Colonic mucosa (tissue), 4 donors: ENCODE measurements around the gene NDUFS7. TPM values are rescaled to one million over a fixed set of nuclear protein-coding genes. Genes with fewer than 3 reads are reported as not detected.

ENCODE experiments used
- DNase-seq: peaks from one replicate; pipeline ENCODE4 v3.0.0-alpha.2; 2020
- H3K27ac ChIP-seq: fragments of 200-600 bp; one replicate; pipeline ENCODE4 v1.8.0; 2021
- H3K27me3 ChIP-seq: fragments of 200-600 bp; one replicate; pipeline ENCODE4 v1.8.0; 2021
- H3K36me3 ChIP-seq: fragments of 200-600 bp; one replicate; pipeline ENCODE4 v1.8.0; 2021
- H3K4me1 ChIP-seq: fragments of 200-600 bp; one replicate; pipeline ENCODE4 v1.8.0; 2021; ENCODE audit warnings: mild to moderate bottlenecking
- H3K4me3 ChIP-seq: fragments of 200-600 bp; one replicate; pipeline ENCODE4 v1.8.0; 2021
- H3K9ac ChIP-seq, 2 donors: one replicate each; pipeline ENCODE4 v1.7.0; 2013; ENCODE audit warnings: control low read depth in 2 of 2, low read depth in 2 of 2, low read length in 2 of 2
- H3K9me3 ChIP-seq: fragments of 200-600 bp; one replicate; pipeline ENCODE4 v1.8.0; 2021
- intact Hi-C: fragments of 100-400 bp; cut with DNase I; formaldehyde crosslinking; loops from one replicate; pipeline ENCODE4 v1.14.1; 2022
- total RNA-seq, 2 donors: library from RNA; stranded (reverse); fragmentation: NEBNext Ultra II Directional in 1 of 2; extraction: Animal tissue kit (Norgen Biotek cat#: 25700) in 1 of 2; gene quantifications; one replicate each; pipeline ENCODE4 v1.2.1, GENCODE V29; 2021
- TF ChIP-seq, protein P1 (sequence below): fragments of 200-600 bp; IDR thresholded peaks from one replicate; pipeline ENCODE4 v1.8.0; 2022; ENCODE audit warnings: antibody characterized with exemption, mild to moderate bottlenecking
- donor health status: healthy.
- donor health status: DM: no; HTN: no; CAD: no.
- donor health status: DM: no; HTN: no; CAD: no.

Gene NDUFS7
- total RNA-seq, 2 donors from 2014 or later, result 192 to 244 TPM

DNA sequence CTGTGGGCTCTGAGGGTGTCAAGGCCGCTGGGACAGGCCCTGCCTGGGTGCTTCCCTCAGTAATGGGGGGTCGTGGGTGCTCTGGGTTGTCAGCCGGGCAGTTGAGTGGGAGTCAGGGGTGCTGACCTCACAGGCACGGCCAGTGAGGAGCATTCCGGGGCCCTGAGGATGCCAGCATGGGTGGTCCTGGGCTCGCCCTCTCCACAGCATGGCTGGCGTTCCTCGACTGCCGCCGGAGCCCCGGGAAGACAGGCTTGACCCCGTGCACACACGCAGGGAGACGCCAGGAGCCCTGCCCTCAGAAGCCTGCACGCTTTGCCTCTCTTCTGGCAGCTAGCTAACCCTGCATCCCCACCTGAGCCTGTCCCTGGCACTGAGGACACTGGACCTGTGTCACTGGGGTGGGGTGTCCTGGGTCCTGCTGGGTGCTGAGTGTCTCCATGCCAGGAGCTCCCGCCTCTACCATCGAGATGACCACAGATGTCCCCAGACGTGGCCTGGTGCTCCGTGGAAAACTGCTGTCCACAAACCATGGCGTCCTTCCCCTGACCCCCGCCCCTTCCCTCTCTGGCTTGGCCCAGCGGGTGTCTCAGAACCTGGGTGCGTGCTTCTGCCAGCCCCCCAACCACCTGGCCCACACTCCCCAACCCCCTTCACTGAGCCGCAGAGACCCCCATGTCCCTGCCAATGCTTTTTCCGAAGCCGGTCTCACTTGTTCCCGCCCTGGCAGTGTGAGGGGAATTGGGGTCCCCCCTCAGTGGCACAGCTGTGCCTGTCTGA lies 4.4 kb upstream of the NDUFS7 start:
- TF ChIP-seq, protein P1, sequence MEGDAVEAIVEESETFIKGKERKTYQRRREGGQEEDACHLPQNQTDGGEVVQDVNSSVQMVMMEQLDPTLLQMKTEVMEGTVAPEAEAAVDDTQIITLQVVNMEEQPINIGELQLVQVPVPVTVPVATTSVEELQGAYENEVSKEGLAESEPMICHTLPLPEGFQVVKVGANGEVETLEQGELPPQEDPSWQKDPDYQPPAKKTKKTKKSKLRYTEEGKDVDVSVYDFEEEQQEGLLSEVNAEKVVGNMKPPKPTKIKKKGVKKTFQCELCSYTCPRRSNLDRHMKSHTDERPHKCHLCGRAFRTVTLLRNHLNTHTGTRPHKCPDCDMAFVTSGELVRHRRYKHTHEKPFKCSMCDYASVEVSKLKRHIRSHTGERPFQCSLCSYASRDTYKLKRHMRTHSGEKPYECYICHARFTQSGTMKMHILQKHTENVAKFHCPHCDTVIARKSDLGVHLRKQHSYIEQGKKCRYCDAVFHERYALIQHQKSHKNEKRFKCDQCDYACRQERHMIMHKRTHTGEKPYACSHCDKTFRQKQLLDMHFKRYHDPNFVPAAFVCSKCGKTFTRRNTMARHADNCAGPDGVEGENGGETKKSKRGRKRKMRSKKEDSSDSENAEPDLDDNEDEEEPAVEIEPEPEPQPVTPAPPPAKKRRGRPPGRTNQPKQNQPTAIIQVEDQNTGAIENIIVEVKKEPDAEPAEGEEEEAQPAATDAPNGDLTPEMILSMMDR, result no peak
- Histone ChIP-seq H3K27ac (no peak overlapping the region), H3K27me3 (no peaks in the 10 kb centered on the region), H3K36me3 (no peaks in the 10 kb centered on the region), H3K4me1 (no peaks in the 10 kb centered on the region), H3K4me3 (no peak overlapping the region), H3K9ac (no peak overlapping the region), H3K9me3 (no peaks in the 10 kb centered on the region)
- no peak for DNase-seq
- intact Hi-C loops, result no loop called here

DNA sequence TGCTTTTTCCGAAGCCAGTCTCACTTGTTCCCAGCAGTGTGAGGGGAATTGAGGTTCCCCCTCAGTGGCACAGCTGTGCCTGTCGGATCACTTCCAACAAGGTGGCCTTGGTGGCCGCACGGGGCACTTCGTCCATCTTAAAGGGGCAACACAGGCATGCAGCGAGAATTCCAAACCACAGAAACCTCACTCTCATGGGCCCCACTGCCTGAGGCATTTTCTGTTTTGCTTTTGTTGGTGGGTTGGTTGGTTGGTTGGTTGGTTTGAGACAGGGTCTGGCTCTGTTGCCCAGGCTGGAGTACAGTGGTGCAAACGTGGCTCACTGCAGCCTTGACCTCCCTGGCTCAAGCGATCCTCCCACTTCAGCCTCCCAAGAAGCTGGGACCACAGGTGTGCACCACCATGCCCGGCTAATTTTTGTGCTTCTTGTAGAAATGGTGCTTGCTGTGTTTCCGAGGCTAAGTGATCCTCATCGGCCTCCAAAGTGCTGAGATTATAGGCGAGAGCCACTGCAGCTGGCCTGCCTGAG lies 3.7 kb upstream of the NDUFS7 start:
- intact Hi-C loops, result loop anchor here (5.0 kb wide), 2 partner anchors 63 to 98 kb away; no protein-coding TSS in a partner anchor
- DNase-seq, result no peak
- Histone ChIP-seq H3K27ac (no peak overlapping the region), H3K27me3 (no peaks in the 10 kb centered on the region), H3K36me3 (no peaks in the 10 kb centered on the region), H3K4me3 (no peak overlapping the region), H3K4me1 (peaks cover 4% of the 10 kb centered on the region), H3K9ac (no peak overlapping the region), H3K9me3 (no peaks in the 10 kb centered on the region)
- TF ChIP-seq, protein P1, result no peak

DNA sequence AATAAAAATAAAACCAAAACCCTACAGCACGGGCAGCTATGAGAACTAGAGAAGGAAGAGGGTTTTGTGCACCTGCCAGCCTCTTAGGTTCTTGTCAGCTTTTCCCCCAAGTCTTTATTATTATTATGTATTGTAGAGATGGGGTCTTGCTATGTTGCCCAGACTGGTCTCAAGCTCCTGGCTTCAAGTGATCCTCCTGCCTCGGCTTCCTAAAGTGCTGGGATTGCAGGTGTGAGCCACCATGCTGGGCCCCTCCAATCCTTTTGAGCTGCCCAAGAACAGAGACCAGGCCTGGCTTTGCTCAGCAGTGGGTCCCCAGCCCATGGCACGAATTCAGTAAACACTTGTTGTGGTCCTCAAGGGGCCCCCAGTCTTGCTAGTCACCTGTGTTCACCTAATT lies 1.5 kb upstream of the NDUFS7 start:
- H3K4me3 ChIP-seq, result no peak overlapping the region
- H3K36me3 ChIP-seq, result no peaks in the 10 kb centered on the region
- TF ChIP-seq, protein P1, result no peak
- peaks cover 6% of the 10 kb centered on the region for H3K4me1 ChIP-seq
- no peaks in the 10 kb centered on the region for H3K9me3 ChIP-seq
- intact Hi-C loops, result loop anchor here (5.0 kb wide), 2 partner anchors 65 to 100 kb away; no protein-coding TSS in a partner anchor
- no peak overlapping the region for H3K9ac ChIP-seq
- DNase-seq, result no peak
- H3K27me3 ChIP-seq, result no peaks in the 10 kb centered on the region
- H3K27ac ChIP-seq, result no peak overlapping the region

DNA sequence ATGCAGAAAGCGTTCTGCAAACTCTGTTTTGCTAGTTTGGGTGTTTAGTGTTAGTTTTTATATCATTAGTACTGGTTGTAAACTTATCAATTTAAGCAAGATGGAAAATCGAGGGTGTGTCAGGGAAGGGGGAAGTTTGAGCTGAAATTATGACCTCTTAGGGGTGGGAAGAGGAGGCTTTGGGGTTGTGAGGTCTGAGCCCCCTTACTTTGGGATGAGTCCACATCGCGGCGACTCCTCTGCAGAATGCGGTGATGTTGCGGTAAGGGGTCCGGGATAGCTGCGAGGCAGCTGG lies 743 bp upstream of the NDUFS7 start:
- no peaks in the 10 kb centered on the region for H3K36me3 ChIP-seq
- peaks cover 6% of the 10 kb centered on the region for H3K4me1 ChIP-seq
- no peaks in the 10 kb centered on the region for H3K9me3 ChIP-seq
- no peak for DNase-seq
- TF ChIP-seq, protein P1, result no peak
- no peaks in the 10 kb centered on the region for H3K27me3 ChIP-seq
- intact Hi-C loops, result loop anchor here (5.0 kb wide), 2 partner anchors 66 to 101 kb away; no protein-coding TSS in a partner anchor
- H3K27ac ChIP-seq, result no peak overlapping the region
- peak overlapping the region in 1 of 2 donors; percentile 12 for H3K9ac ChIP-seq
- H3K4me3 ChIP-seq, result no peak overlapping the region

DNA sequence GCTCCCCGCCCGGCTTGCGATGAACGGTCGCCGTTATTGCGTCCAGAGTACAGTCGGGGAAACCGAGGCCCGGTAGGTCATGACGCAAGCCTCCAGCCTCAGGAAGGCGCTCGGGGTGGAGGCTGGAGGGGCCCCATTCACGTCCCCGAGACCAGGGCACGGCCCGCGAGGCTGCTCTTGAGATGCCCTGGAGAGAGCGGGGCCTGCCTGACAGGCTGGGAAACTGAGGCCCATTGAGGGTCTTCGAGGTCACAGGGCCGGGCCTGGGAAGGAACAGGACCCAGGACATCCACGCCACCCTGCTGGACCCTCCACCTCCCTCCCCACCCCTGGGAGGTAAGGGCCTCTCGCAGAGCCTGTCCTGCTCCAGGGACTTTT lies 367 bp downstream of the NDUFS7 start:
- peaks cover 2% of the 10 kb centered on the region for H3K36me3 ChIP-seq
- no peak for DNase-seq
- H3K4me3 ChIP-seq, result peak overlapping the region; percentile 99
- intact Hi-C loops, result loop anchor here (5.0 kb wide), 2 partner anchors 67 to 102 kb away; no protein-coding TSS in a partner anchor
- H3K27ac ChIP-seq, result peak overlapping the region; percentile 78
- H3K27me3 ChIP-seq, result no peaks in the 10 kb centered on the region
- H3K9me3 ChIP-seq, result no peaks in the 10 kb centered on the region
- H3K9ac ChIP-seq, result peak overlapping the region; percentile 98 to 99
- TF ChIP-seq, protein P1, result no peak
- H3K4me1 ChIP-seq, result peaks cover 6% of the 10 kb centered on the region
